Vagina (tissue), 2 donors: ENCODE results near the gene RPS6KC1. TPM values are rescaled to one million over a fixed set of nuclear protein-coding genes. Genes with fewer than 3 reads are reported as not detected.

Experiments
- DNase-seq, 2 donors: peaks; one replicate each; pipeline ENCODE4 v3.0.0-alpha.2; 2017; ENCODE audit errors: extremely low spot score in 2 of 2
- H3K27ac ChIP-seq: fragments of 200-600 bp; sonication (generic); one replicate; pipeline ENCODE4 v1.5.1; 2019
- H3K27me3 ChIP-seq: fragments of 200-600 bp; sonication (generic); one replicate; pipeline ENCODE4 v1.5.1; 2019
- H3K36me3 ChIP-seq, 2 donors: fragments of 200-600 bp; sonication (generic); one replicate each; pipeline ENCODE4 v1.5.1; 2017 to 2019
- H3K4me1 ChIP-seq: fragments of 200-600 bp; sonication (generic); one replicate; pipeline ENCODE4 v1.5.1; 2019
- H3K4me3 ChIP-seq, 2 donors: fragments of 200-600 bp; sonication (generic); 1 replicate in 1 of 2; 2 replicates in 1 of 2; pipeline ENCODE4 v1.5.1; 2016 to 2019
- H3K9me3 ChIP-seq: fragments of 200-600 bp; sonication (generic); one replicate; pipeline ENCODE4 v1.5.1; 2019
- POLR2A ChIP-seq, 2 donors: fragments of 450-650 bp; IDR thresholded peaks; one replicate each; pipeline ENCODE4 v1.6.1; 2017; ENCODE audit warnings: antibody characterized with exemption in 2 of 2, mild to moderate bottlenecking in 2 of 2, moderate library complexity in 2 of 2
- POLR2AphosphoS5 ChIP-seq, 2 donors: sonication (generic); formaldehyde crosslinking; IDR thresholded peaks; one replicate each; pipeline ENCODE4 v1.9.0; 2017; ENCODE audit warnings: antibody characterized with exemption in 2 of 2, mild to moderate bottlenecking in 2 of 2, low read depth in 1 of 2; ENCODE audit not compliant: insufficient read depth in 1 of 2
- intact Hi-C: fragments of 100-400 bp; cut with DNase I; formaldehyde crosslinking; loops from one replicate; pipeline ENCODE4 v1.15.1; 2023
- total RNA-seq: library from RNA; depleted of rRNA; stranded (reverse); fragments of >200 nt; gene quantifications from one replicate; pipeline ENCODE4 v1.2.3, GENCODE V29; 2016
- TF ChIP-seq, protein P1 (sequence below), 3 experiments: fragments of 450-650 bp in 2 of 3; fragments of 200-600 bp in 1 of 3; sonication (generic) in 1 of 3; IDR thresholded peaks; one replicate each; pipeline ENCODE4 v1.5.1; 2017 to 2019; ENCODE audit warnings: antibody characterized with exemption in 3 of 3, mild to moderate bottlenecking in 2 of 3, moderate library complexity in 2 of 3

Gene RPS6KC1
- total RNA-seq, 1 donor from 2014 or later = 14.2 TPM

DNA sequence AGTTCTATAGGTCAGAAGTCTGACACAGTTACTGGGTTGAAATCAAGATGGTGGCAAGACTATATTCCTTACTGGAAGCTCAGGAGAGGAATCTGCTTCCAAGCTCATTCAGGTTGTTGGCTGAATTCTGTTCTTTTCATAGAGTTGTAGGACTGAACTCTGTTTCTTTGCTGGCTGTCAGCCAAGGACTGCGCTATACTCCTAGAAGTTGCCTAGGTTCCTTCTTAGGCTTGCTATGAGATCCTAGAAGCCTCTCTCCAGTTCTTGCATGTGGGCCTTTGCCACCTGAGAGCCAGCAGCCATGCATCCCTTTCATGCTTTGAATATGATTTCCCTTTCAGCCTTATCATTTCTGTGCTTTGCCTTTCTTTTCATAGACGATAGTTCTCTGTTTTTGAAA lies 176.4 kb downstream of the RPS6KC1 start:
- no peak for DNase-seq
- no peaks in the 10 kb centered on the region for H3K9me3 ChIP-seq
- TF ChIP-seq, protein P1, sequence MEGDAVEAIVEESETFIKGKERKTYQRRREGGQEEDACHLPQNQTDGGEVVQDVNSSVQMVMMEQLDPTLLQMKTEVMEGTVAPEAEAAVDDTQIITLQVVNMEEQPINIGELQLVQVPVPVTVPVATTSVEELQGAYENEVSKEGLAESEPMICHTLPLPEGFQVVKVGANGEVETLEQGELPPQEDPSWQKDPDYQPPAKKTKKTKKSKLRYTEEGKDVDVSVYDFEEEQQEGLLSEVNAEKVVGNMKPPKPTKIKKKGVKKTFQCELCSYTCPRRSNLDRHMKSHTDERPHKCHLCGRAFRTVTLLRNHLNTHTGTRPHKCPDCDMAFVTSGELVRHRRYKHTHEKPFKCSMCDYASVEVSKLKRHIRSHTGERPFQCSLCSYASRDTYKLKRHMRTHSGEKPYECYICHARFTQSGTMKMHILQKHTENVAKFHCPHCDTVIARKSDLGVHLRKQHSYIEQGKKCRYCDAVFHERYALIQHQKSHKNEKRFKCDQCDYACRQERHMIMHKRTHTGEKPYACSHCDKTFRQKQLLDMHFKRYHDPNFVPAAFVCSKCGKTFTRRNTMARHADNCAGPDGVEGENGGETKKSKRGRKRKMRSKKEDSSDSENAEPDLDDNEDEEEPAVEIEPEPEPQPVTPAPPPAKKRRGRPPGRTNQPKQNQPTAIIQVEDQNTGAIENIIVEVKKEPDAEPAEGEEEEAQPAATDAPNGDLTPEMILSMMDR (IDR thresholded peaks at IDR 0.05) = no peak
- no peak for TF ChIP-seq POLR2AphosphoS5 (IDR thresholded peaks at IDR 0.05; ENCODE audit: insufficient read depth in 1 of 2, low read depth in 1 of 2)
- no peaks in the 10 kb centered on the region for H3K4me1 ChIP-seq
- H3K36me3 ChIP-seq = no peaks in the 10 kb centered on the region
- H3K27me3 ChIP-seq = no peaks in the 10 kb centered on the region
- H3K4me3 ChIP-seq = no peak overlapping the region
- intact Hi-C loops = no loop called here
- no peak overlapping the region for H3K27ac ChIP-seq

DNA sequence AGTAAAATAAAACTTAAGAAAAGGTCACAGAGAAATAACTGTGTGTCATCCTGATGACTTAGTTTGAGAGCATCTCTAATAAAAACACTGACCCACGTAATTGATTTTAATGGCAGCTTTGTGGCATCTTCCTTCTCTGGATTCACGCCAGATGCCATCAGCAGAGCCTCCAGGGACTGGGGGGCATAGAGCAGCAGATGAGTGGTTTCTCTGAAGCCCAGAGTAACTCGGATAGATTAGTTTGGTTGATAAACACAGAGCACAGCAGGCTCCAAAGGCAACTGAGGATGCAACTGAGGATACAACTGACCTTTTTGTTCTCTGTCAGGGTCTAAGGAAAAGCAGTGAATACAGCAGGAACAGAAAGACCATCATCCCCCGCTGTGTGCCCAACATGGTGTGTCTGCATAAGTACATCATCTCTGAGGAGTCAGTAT lies 180.8 kb downstream of the RPS6KC1 start:
- no peak for DNase-seq
- no peaks in the 10 kb centered on the region for H3K9me3 ChIP-seq
- H3K4me3 ChIP-seq = no peak overlapping the region
- H3K27ac ChIP-seq = no peak overlapping the region
- H3K36me3 ChIP-seq = no peaks in the 10 kb centered on the region
- H3K27me3 ChIP-seq = no peaks in the 10 kb centered on the region
- intact Hi-C loops = no loop called here
- TF ChIP-seq POLR2AphosphoS5 (IDR thresholded peaks at IDR 0.05; ENCODE audit: insufficient read depth in 1 of 2, low read depth in 1 of 2) (no peak), POLR2A (IDR thresholded peaks at IDR 0.05) (no peak)
- TF ChIP-seq, protein P1 (IDR thresholded peaks at IDR 0.05) = no peak
- no peaks in the 10 kb centered on the region for H3K4me1 ChIP-seq

DNA sequence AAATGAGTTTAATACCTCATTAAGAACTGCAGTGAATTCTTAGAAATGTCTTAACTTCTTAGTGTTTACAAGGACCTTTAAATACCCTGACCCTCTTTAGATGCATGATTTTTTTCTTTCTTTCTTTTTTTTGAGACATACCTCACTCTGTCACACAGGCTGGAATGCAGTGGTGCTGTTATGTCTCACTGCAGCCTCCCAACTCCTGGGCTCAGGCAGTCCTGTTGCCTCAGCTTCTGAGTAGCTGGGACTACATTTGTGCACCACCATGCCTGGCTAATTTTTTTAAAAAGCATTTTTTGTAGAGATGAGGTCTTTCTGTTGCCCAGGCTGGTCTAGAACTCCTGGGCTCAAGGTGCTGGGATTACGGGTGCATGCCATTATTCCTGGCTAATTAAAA lies 191.8 kb downstream of the RPS6KC1 start:
- intact Hi-C loops = no loop called here

DNA sequence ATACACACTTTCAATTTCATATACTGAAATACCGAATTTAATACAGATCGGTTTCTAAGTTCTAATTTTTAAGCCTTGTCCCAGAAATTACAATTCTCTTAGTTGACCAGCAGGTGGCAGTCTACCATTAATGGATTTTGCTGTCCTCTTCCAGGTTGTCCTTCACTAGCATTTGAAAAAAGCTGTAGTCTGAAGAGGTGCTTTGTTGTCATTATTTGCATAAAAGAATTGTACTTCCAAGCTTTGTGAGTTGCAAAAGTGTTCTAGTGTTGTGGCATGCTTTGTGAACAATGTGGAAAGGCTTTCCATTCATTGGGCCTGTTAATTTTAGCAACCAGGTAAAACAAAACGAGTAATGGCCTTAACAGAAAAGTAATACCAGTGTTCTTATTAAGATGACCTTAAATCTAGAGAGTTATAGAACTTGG lies 193.6 kb downstream of the RPS6KC1 start:
- no peak for DNase-seq
- Histone ChIP-seq H3K4me3 (no peak overlapping the region), H3K4me1 (no peaks in the 10 kb centered on the region), H3K27ac (no peak overlapping the region), H3K27me3 (no peaks in the 10 kb centered on the region), H3K9me3 (no peaks in the 10 kb centered on the region), H3K36me3 (peaks cover 0 to 6% of the 10 kb centered on the region in 2 donors)
- no peak for TF ChIP-seq POLR2AphosphoS5 (IDR thresholded peaks at IDR 0.05; ENCODE audit: insufficient read depth in 1 of 2, low read depth in 1 of 2)
- TF ChIP-seq, protein P1 (IDR thresholded peaks at IDR 0.05) = peak; percentile 37 to 58 (median 52)
- intact Hi-C loops = no loop called here

More for the DNA sequence above, 191.8 kb downstream of the RPS6KC1 start:
- no peaks in the 10 kb centered on the region for H3K4me1 ChIP-seq
- DNase-seq = no peak
- no peak for TF ChIP-seq POLR2AphosphoS5 (IDR thresholded peaks at IDR 0.05; ENCODE audit: insufficient read depth in 1 of 2, low read depth in 1 of 2)
- no peak for TF ChIP-seq POLR2A (IDR thresholded peaks at IDR 0.05)
- TF ChIP-seq, protein P1 (IDR thresholded peaks at IDR 0.05) = no peak
- no peaks in the 10 kb centered on the region for H3K27me3 ChIP-seq
- no peaks in the 10 kb centered on the region for H3K9me3 ChIP-seq
- H3K36me3 ChIP-seq = peaks cover 0 to 6% of the 10 kb centered on the region in 2 donors
- no peak overlapping the region for H3K4me3 ChIP-seq
- no peak overlapping the region for H3K27ac ChIP-seq

DNA sequence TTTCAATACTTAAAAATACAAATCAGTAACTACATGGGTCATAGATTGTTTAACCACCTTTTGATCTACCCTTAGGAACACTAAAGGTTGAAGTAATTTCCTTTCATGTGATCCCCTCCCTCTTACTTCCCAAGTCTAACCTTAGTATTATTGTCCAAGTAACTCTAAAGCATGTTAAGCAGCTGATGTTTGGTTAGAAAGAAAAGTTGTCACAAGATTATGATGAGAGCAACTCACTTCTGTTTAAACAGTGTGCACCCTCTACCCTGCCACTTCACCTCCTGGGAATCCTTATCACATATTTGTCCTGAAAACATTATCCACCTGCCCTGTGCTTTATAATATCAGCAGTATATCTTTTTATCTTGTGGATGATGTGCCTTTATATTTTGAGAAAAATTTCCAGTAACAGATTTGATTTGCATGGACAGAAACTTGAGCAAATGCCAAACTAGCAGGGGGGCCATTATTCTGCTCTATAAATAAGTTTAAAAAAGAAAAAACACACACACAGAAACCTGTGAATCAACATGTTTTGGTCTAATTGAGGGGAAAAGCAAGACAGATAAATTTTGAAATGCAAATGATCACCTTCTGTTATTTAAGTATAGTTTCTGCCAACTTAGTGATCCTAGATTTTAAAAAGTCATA lies 194.3 kb downstream of the RPS6KC1 start:
- no peak for DNase-seq
- Histone ChIP-seq H3K27me3 (no peaks in the 10 kb centered on the region), H3K36me3 (peaks cover 0 to 6% of the 10 kb centered on the region in 2 donors), H3K4me1 (no peaks in the 10 kb centered on the region), H3K27ac (no peak overlapping the region), H3K4me3 (no peak overlapping the region), H3K9me3 (no peaks in the 10 kb centered on the region)
- intact Hi-C loops = no loop called here
- TF ChIP-seq, protein P1 (IDR thresholded peaks at IDR 0.05) = no peak
- TF ChIP-seq POLR2AphosphoS5 (IDR thresholded peaks at IDR 0.05; ENCODE audit: insufficient read depth in 1 of 2, low read depth in 1 of 2) (no peak), POLR2A (IDR thresholded peaks at IDR 0.05) (no peak)
